B cell (primary cell): Measurements from ENCODE around the gene WTIP. TPM values are rescaled to one million over a fixed set of nuclear protein-coding genes. Genes with fewer than 3 reads are reported as not detected.
"Not testable (repeated sequence)": the region's sequence is repeated elsewhere in the genome, so short reads cannot be mapped to it uniquely, and the experiment has no call there.

Source experiments
- ATAC-seq: fragments of 200-7000 bp; cut with Tn5 transposase; one replicate; pipeline ENCODE4 v1.10.0; 2021; ENCODE audit warnings: low read depth, mild to moderate bottlenecking, moderate number of reproducible peaks, moderate library complexity
- CTCF ChIA-PET: fragments of 350-600 bp; sonication (Branson Sonifier 250); formaldehyde crosslinking; loops from one replicate; lab custom pipeline; 2021; ENCODE audit warnings: antibody characterized with exemption, inconsistent platforms; lab: Charles Lee
- POLR2A ChIA-PET: fragments of 350-600 bp; sonication (Branson Sonifier 250); formaldehyde crosslinking; loops from one replicate; lab custom pipeline; 2021; ENCODE audit warnings: antibody characterized with exemption; lab: Charles Lee
- DNase-seq: peaks from one replicate; pipeline ENCODE4 v3.0.0; 2013
- H2AFZ ChIP-seq: 2 replicates; pipeline ENCODE4 v1.6.1; 2012; ENCODE audit warnings: mild to moderate bottlenecking, low read depth, low read length; ENCODE audit not compliant: insufficient read depth, poor library complexity, severe bottlenecking
- H3K27ac ChIP-seq, 2 donors: 1 replicate in 1 of 2; 2 replicates in 1 of 2; pipeline ENCODE4 v1.5.1; 2012 to 2013; ENCODE audit warnings: low read length in 2 of 2, mild to moderate bottlenecking in 2 of 2, moderate library complexity in 1 of 2
- H3K27me3 ChIP-seq, 4 experiments: fragments of 200-600 bp in 1 of 4; sonication (generic) in 1 of 4; replicated peaks in 1 of 4; 1 replicate in 2 of 4; 2 replicates in 2 of 4; pipeline versions ENCODE4 v1.6.1 to v1.7.0; 2013 to 2016; ENCODE audit warnings: low read length in 3 of 4, mild to moderate bottlenecking in 2 of 4, mixed read lengths in 1 of 4, moderate library complexity in 1 of 4; ENCODE audit not compliant: insufficient read depth in 4 of 4, control insufficient read depth in 3 of 4; ENCODE audit errors: control extremely low read depth in 1 of 4
- H3K36me3 ChIP-seq, 2 experiments: replicated peaks in 1 of 2; 1 replicate in 1 of 2; 2 replicates in 1 of 2; pipeline versions ENCODE4 v1.6.1 to v1.7.1; 2013; ENCODE audit warnings: low read length in 1 of 2; ENCODE audit not compliant: insufficient read depth in 2 of 2, control insufficient read depth in 1 of 2; ENCODE audit errors: control extremely low read depth in 1 of 2, extremely low read depth in 1 of 2
- H3K4me1 ChIP-seq, 2 donors: fragments of 200-600 bp in 1 of 2; sonication (generic) in 1 of 2; 1 replicate in 1 of 2; 2 replicates in 1 of 2; pipeline versions ENCODE4 v1.5.1 to v1.6.1; 2013 to 2017; ENCODE audit warnings: low read length in 2 of 2; ENCODE audit not compliant: control insufficient read depth in 2 of 2, insufficient read depth in 2 of 2
- H3K4me2 ChIP-seq: replicated peaks from 2 replicates; pipeline ENCODE3; 2012; ENCODE audit warnings: mild to moderate bottlenecking, low read depth, low read length; ENCODE audit not compliant: poor library complexity, severe bottlenecking
- H3K4me3 ChIP-seq, 5 experiments: fragments of 200-600 bp in 1 of 5; sonication (generic) in 1 of 5; 1 replicate in 3 of 5; 2 replicates in 2 of 5; pipeline versions ENCODE4 v1.5.1 to v1.7.0; 2011 to 2016; ENCODE audit warnings: low read length in 4 of 5, mild to moderate bottlenecking in 4 of 5, low read depth in 2 of 5, control low read depth in 1 of 5, moderate library complexity in 1 of 5; ENCODE audit not compliant: insufficient read depth in 1 of 5; ENCODE audit errors: control extremely low read depth in 1 of 5, extremely low read depth in 1 of 5
- H3K79me2 ChIP-seq: fragments of 200-600 bp; sonication (generic); one replicate; pipeline ENCODE4 v1.6.0; 2016; ENCODE audit warnings: low read length; ENCODE audit not compliant: control insufficient read depth, insufficient read depth
- H3K9ac ChIP-seq: fragments of 200-600 bp; sonication (generic); 2 replicates; pipeline ENCODE4 v1.6.1; 2017; ENCODE audit warnings: mild to moderate bottlenecking, low read length, moderate library complexity
- H3K9me3 ChIP-seq, 3 donors: one replicate each; pipeline versions ENCODE4 v1.6.1 to v1.7.1; 2013; ENCODE audit warnings: low read length in 2 of 3; ENCODE audit not compliant: control insufficient read depth in 2 of 3, insufficient read depth in 1 of 3; ENCODE audit errors: control extremely low read depth in 1 of 3
- H4K20me1 ChIP-seq: 2 replicates; pipeline ENCODE4 v1.6.0; 2012; ENCODE audit warnings: mild to moderate bottlenecking, low read length; ENCODE audit not compliant: insufficient read depth, control insufficient read depth, poor library complexity, severe bottlenecking
- H3K27ac Mint-ChIP-seq: one replicate; pipeline ENCODE4 v1.8.0; 2021; ENCODE audit warnings: mixed read lengths
- H3K27me3 Mint-ChIP-seq: one replicate; pipeline ENCODE4 v1.8.0; 2021; ENCODE audit warnings: mixed read lengths
- H3K4me1 Mint-ChIP-seq: one replicate; pipeline ENCODE4 v1.8.0; 2021; ENCODE audit warnings: mixed read lengths
- H3K4me3 Mint-ChIP-seq: one replicate; pipeline ENCODE4 v1.8.0; 2021; ENCODE audit warnings: mixed read lengths
- H3K9me3 Mint-ChIP-seq: one replicate; pipeline ENCODE4 v1.8.0; 2022; ENCODE audit warnings: mixed read lengths; ENCODE audit not compliant: insufficient read depth
- CTCF ChIP-seq: fragments of 200-600 bp; IDR thresholded peaks from one replicate; pipeline ENCODE4 v1.8.0; 2022; ENCODE audit warnings: antibody characterized with exemption, mild to moderate bottlenecking
- EZH2 ChIP-seq: IDR thresholded peaks from 2 replicates; pipeline ENCODE4 v1.6.1; 2012; ENCODE audit warnings: borderline replicate concordance, low read depth, mild to moderate bottlenecking, moderate library complexity, low read length; ENCODE audit not compliant: insufficient read depth, poor library complexity, severe bottlenecking
- WGBS: methylation state at CpG from one replicate; pipeline ENCODE4 v1.1.5; 2013; ENCODE audit warnings: missing lambda C conversion rate; ENCODE audit not compliant: insufficient coverage; 5-methylcytosine and 5-hydroxymethylcytosine counted together
- intact Hi-C: fragments of 100-400 bp; cut with micrococcal nuclease; formaldehyde crosslinking; loops from one replicate; pipeline ENCODE4 v1.10.0; 2022
- polyA plus RNA-seq: library from polyadenylated mRNA; depleted of rRNA; stranded (reverse); fragments of >200 nt; gene quantifications from 2 replicates; pipeline ENCODE4 v1.2.3, GENCODE V29; 2012
- total RNA-seq, 2 donors: library from RNA; stranded (reverse); fragments of 120-200 nt in 1 of 2; gene quantifications; 1 replicate in 1 of 2; 2 replicates in 1 of 2; pipeline versions ENCODE4 v1.2.3 to v1.2.4, GENCODE V29; 2013 to 2022

WTIP gene
- total and polyA plus RNA-seq, 2 donors (not counting 1 experiment from before 2014, with no cell fraction given) = 0.18 to 0.30 TPM

GRCh38 chr19:34478496-34478895 is 3.1 kb upstream of the WTIP start:
- H3K79me2 ChIP-seq, H3K27ac Mint-ChIP-seq, DNase-seq, H3K4me1 Mint-ChIP-seq, POLR2A ChIA-PET, CTCF ChIA-PET, H3K4me2 ChIP-seq, H3K9me3 Mint-ChIP-seq, H3K9me3 ChIP-seq, H3K4me3 Mint-ChIP-seq, H3K4me3 ChIP-seq, H3K9ac ChIP-seq, intact Hi-C loops, H3K36me3 ChIP-seq, H3K4me1 ChIP-seq, H2AFZ ChIP-seq, ATAC-seq, H3K27ac ChIP-seq, H4K20me1 ChIP-seq: not testable (repeated sequence)
- peaks cover 0 to 22% (median 7%) of the 10 kb centered on the region in 4 experiments for H3K27me3 ChIP-seq
- peaks cover 26% of the 10 kb centered on the region for H3K27me3 Mint-ChIP-seq
- 100% methylated on average over 3 of the region's 4 CpGs for WGBS

GRCh38 chr19:34479396-34479795 is 2.2 kb upstream of the WTIP start:
- peaks cover 0 to 3% of the 10 kb centered on the region in 2 donors for H3K4me1 ChIP-seq
- peaks cover 6% of the 10 kb centered on the region for H3K4me1 Mint-ChIP-seq
- WGBS = 90% methylated on average over 6 of the region's 7 CpGs
- ATAC-seq (no peak), DNase-seq (no peak)
- no peak overlapping the region for H3K9ac ChIP-seq
- no peaks in the 10 kb centered on the region for H3K9me3 Mint-ChIP-seq
- ChIA-PET CTCF (no interaction called here), POLR2A (interaction anchor here (0.6 kb wide), 1 partner anchor 258 kb away, joined by 7 read pairs; no protein-coding TSS in a partner anchor)
- H3K27ac Mint-ChIP-seq = no peak overlapping the region
- intact Hi-C loops = no loop called here
- H3K27ac ChIP-seq = no peak overlapping the region
- H3K4me3 Mint-ChIP-seq = no peak overlapping the region
- H3K27me3 ChIP-seq = peaks cover 0 to 29% (median 8%) of the 10 kb centered on the region in 4 experiments
- H4K20me1 ChIP-seq = no peaks in the 10 kb centered on the region
- H2AFZ ChIP-seq = no peak overlapping the region
- H3K36me3 ChIP-seq = no peaks in the 10 kb centered on the region
- no peak overlapping the region for H3K4me2 ChIP-seq
- H3K9me3 ChIP-seq = peaks cover 0 to 4% (median 0%) of the 10 kb centered on the region in 3 donors
- no peaks in the 10 kb centered on the region for H3K79me2 ChIP-seq
- TF ChIP-seq CTCF (no peak), EZH2 (no peak)
- no peak overlapping the region for H3K4me3 ChIP-seq
- peaks cover 33% of the 10 kb centered on the region for H3K27me3 Mint-ChIP-seq
